GM12878 (cell line): ENCODE data around the gene PPT2. TPM values are rescaled to one million over a fixed set of nuclear protein-coding genes. Genes with fewer than 3 reads are reported as not detected.

ENCODE experiments used
- ATF2 ChIP-seq: IDR thresholded peaks from 2 replicates; pipeline ENCODE4 v1.6.1; 2012; ENCODE audit warnings: low read length, inconsistent platforms
- ATF3 ChIP-seq: IDR thresholded peaks from 2 replicates; pipeline ENCODE4 v1.6.1; 2011; ENCODE audit warnings: low read depth, mild to moderate bottlenecking, low read length, moderate library complexity, borderline replicate concordance; ENCODE audit errors: extremely low read depth
- ATF7 ChIP-seq: fragments of 450-650 bp; IDR thresholded peaks from 2 replicates; pipeline ENCODE4 v1.6.1; 2016; ENCODE audit warnings: low read depth, mild to moderate bottlenecking
- BCLAF1 ChIP-seq: fragments of 450-650 bp; IDR thresholded peaks from 2 replicates; pipeline ENCODE4 v1.6.1; 2017; ENCODE audit warnings: antibody characterized with exemption, mild to moderate bottlenecking, moderate library complexity
- BHLHE40 ChIP-seq, 2 experiments: fragments of 450-650 bp in 1 of 2; IDR thresholded peaks; 2 replicates each; pipeline ENCODE4 v1.6.1; 2011 to 2017; ENCODE audit warnings: low read depth in 2 of 2, borderline replicate concordance in 1 of 2, improper control_type of control experiment in 1 of 2, low read length in 1 of 2, mild to moderate bottlenecking in 1 of 2
- CBX5 ChIP-seq: sonication (generic); IDR thresholded peaks from 2 replicates; pipeline ENCODE4 v1.6.1; 2016; ENCODE audit warnings: low read depth, moderate library complexity, mild to moderate bottlenecking, inconsistent platforms
- E2F8 ChIP-seq: fragments of 450-650 bp; IDR thresholded peaks from 2 replicates; pipeline ENCODE4 v1.6.1; 2018; ENCODE audit warnings: mild to moderate bottlenecking, low read depth, moderate library complexity; ENCODE audit not compliant: partially characterized antibody
- HCFC1 ChIP-seq: fragments of 150-350 bp; IDR thresholded peaks from 2 replicates; pipeline ENCODE4 v1.6.1; 2014; ENCODE audit warnings: low read length
- IKZF1 ChIP-seq: fragments of 450-650 bp; conservative IDR thresholded peaks from 2 replicates; pipeline ENCODE4 v1.6.1; 2017; ENCODE audit warnings: antibody characterized with exemption, mild to moderate bottlenecking
- MEF2B ChIP-seq: fragments of 450-650 bp; IDR thresholded peaks from 2 replicates; pipeline ENCODE4 v1.6.1; 2018; ENCODE audit warnings: mild to moderate bottlenecking, moderate library complexity; ENCODE audit not compliant: partially characterized antibody, poor library complexity, severe bottlenecking
- PAX8 ChIP-seq: fragments of 450-650 bp; IDR thresholded peaks from 2 replicates; pipeline ENCODE4 v1.6.1; 2017; ENCODE audit warnings: mild to moderate bottlenecking, moderate library complexity
- SMC3 ChIP-seq: IDR thresholded peaks from 2 replicates; pipeline ENCODE4 v1.6.1; 2011; ENCODE audit warnings: low read length, improper control_type of control experiment, borderline replicate concordance
- SRF ChIP-seq, 2 experiments: IDR thresholded peaks; 2 replicates each; pipeline ENCODE4 v1.6.1; 2011; ENCODE audit warnings: low read depth in 2 of 2, low read length in 2 of 2, mild to moderate bottlenecking in 1 of 2, moderate library complexity in 1 of 2
- ZBTB40 ChIP-seq: fragments of 450-650 bp; IDR thresholded peaks from 2 replicates; pipeline ENCODE4 v1.6.1; 2016; ENCODE audit warnings: mild to moderate bottlenecking, moderate library complexity, borderline replicate concordance
- ZNF384 ChIP-seq: IDR thresholded peaks from 2 replicates; pipeline ENCODE4 v1.6.1; 2012; ENCODE audit warnings: low read depth, mild to moderate bottlenecking, low read length, improper control_type of control experiment, borderline replicate concordance
- polyA plus RNA-seq, 11 experiments: library from polyadenylated mRNA; depleted of rRNA in 4 of 11; unstranded in 6 of 11; stranded (reverse) in 5 of 11; fragments of >200 nt; fragmentation: Nextera tagmentation in 4 of 11; fragmentation: Illumina TruSeq in 1 of 11; extraction: Ambion mirVana in 4 of 11; extraction: Trizol in 1 of 11; gene quantifications; 1 replicate in 1 of 11; 2 replicates in 10 of 11; pipeline versions ENCODE4 v1.2.1 to v1.2.3, GENCODE V29; 2011 to 2016; ENCODE audit warnings: inconsistent platforms in 2 of 11, missing spikeins in 2 of 11, low read depth in 1 of 11
- total RNA-seq, 4 experiments: library from RNA; depleted of rRNA in 3 of 4; stranded (reverse); fragments of >200 nt in 3 of 4; fragmentation: Illumina TruSeq in 1 of 4; extraction: Trizol in 1 of 4; gene quantifications; 2 replicates each; pipeline versions ENCODE4 v1.2.1 to v1.2.3, GENCODE V29; 2013 to 2021

Gene PPT2
- total and polyA plus RNA-seq, 10 of the 15 experiments (the other 5 are each of a cell fraction or from before 2014, with no cell fraction given): 1.3 to 25.5 (median 5.5) TPM

- TF ChIP-seq ZBTB40 (peak; percentile 62), HCFC1 (peak; percentile 59; the same call in 1 of the 2 replicates), BHLHE40 (IDR thresholded peaks at IDR 0.05; ENCODE audit: borderline replicate concordance in 1 of 2, low read depth in 2 of 2, low read length in 1 of 2) (peak; percentile 82), E2F8 (no peak), SRF (IDR thresholded peaks at IDR 0.05; ENCODE audit: low read depth in 2 of 2, low read length in 2 of 2) (peak in 1 of 2 experiments; percentile 68; a peak in 1 of 4 replicates), ATF3 (0 out of 2 replicates have a peak, but pooled peaks have one; percentile 44), ATF2 (no peak), CBX5 (no peak), ZNF384 (no peak), BCLAF1 (peak; percentile 80), SMC3 (0 out of 2 replicates have a peak, but pooled peaks have one; percentile 8), IKZF1 (no peak; the same call in 1 of the 2 replicates), PAX8 (no peak), MEF2B (peak; percentile 76), ATF7 (peak; percentile 96)
Measured at GRCh38 chr6:32153564-32154513, at the start of gene PPT2 (continued).
